Measurements from ENCODE around the gene CARD8. TPM values are rescaled to one million over a fixed set of nuclear protein-coding genes. Genes with fewer than 3 reads are reported as not detected.
A peak's percentile ranks its signal among the peaks of the same experiment; 100 is the strongest.

CARD8 gene
- total and polyA plus RNA-seq, 2 experiments from 2014 or later, result 16.6 to 17.1 TPM

DNA sequence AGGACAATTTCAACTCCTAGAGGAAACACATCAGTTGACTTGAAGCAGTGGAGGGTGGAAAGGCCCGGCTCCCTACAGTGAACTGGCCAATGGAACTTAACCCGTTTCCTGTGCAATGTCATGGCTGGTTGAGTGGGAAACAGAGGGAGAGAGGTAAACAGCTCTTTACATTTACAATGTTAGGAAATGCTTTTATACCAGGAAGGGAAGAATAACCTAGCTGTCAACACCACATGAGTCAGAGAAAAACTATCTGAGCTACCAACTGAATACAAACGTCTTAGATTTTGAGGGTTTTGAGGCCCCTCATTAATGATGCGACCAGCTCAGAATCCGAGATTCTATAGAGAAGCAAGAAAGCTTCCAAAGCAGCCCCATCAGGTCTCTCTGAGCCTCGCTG is 36.7 kb downstream of the CARD8 start (continued):
- TF ChIP-seq, protein P1, sequence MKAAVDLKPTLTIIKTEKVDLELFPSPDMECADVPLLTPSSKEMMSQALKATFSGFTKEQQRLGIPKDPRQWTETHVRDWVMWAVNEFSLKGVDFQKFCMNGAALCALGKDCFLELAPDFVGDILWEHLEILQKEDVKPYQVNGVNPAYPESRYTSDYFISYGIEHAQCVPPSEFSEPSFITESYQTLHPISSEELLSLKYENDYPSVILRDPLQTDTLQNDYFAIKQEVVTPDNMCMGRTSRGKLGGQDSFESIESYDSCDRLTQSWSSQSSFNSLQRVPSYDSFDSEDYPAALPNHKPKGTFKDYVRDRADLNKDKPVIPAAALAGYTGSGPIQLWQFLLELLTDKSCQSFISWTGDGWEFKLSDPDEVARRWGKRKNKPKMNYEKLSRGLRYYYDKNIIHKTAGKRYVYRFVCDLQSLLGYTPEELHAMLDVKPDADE (IDR thresholded peaks at IDR 0.05), result no peak
- TF ChIP-seq JUNB (IDR thresholded peaks at IDR 0.05; ENCODE audit: unreplicated experiment) (no peak), ZNF114 (CRISPR knock-in tag; IDR thresholded peaks at IDR 0.05) (no peak)

DNA sequence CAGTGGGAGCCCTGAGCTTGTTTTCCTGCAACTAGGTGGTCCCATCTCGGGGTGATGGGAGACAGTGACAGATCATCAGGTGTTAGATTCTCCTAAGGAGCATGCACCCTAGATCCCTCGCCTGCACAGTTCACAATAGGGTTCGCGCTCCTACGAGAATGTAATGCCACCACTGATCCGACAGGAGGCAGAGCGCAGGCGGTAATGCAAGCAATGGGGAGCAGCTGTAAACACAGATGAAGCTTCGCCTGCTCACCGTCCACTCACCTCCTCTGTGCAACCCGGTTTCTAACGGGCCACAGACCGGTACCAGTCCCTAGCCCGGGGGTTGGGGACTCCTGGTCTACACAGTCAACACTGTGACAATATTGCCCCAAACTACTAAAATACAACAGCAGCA is 38.8 kb downstream of the CARD8 start:
- H3K4me2 ChIP-seq, result no peak overlapping the region
- no peak overlapping the region for H3K27ac ChIP-seq (ENCODE audit: low read depth)
- no peaks in the 10 kb centered on the region for H3F3A ChIP-seq (replicated peaks; ENCODE audit: low read depth)
- H3K27me3 ChIP-seq (ENCODE audit: insufficient read depth), result no peaks in the 10 kb centered on the region
- no peaks in the 10 kb centered on the region for H3K79me2 ChIP-seq (replicated peaks; ENCODE audit: insufficient read depth)
- H3K36me3 ChIP-seq (ENCODE audit: insufficient read depth), result no peaks in the 10 kb centered on the region
- H3K27me3 Mint-ChIP-seq (ENCODE audit: insufficient read depth, low read depth, poor library complexity), result no peaks in the 10 kb centered on the region
- no peaks in the 10 kb centered on the region for H3K4me1 ChIP-seq (ENCODE audit: insufficient read depth)
- peaks cover 8% of the 10 kb centered on the region; the same call in 2 of the 3 replicates for H3K4me1 Mint-ChIP-seq
- ATAC-seq (peak; percentile 92), DNase-seq (ENCODE audit: low spot score) (peak; percentile 82)
- no peaks in the 10 kb centered on the region; the same call in 1 of the 3 replicates for H3K36me3 Mint-ChIP-seq (ENCODE audit: low read depth)
- no peaks in the 10 kb centered on the region for H4K20me1 ChIP-seq (replicated peaks; ENCODE audit: insufficient read depth)
- H3K27ac Mint-ChIP-seq, result no peak overlapping the region
- no peaks in the 10 kb centered on the region for H3K9me3 Mint-ChIP-seq
- no peak overlapping the region for H3K4me3 Mint-ChIP-seq
- no peak for TF ChIP-seq STAT1 (IDR thresholded peaks at IDR 0.05; ENCODE audit: unreplicated experiment)
- TF ChIP-seq ZNF114 (CRISPR knock-in tag; IDR thresholded peaks at IDR 0.05), result no peak
- TF ChIP-seq, protein P2, sequence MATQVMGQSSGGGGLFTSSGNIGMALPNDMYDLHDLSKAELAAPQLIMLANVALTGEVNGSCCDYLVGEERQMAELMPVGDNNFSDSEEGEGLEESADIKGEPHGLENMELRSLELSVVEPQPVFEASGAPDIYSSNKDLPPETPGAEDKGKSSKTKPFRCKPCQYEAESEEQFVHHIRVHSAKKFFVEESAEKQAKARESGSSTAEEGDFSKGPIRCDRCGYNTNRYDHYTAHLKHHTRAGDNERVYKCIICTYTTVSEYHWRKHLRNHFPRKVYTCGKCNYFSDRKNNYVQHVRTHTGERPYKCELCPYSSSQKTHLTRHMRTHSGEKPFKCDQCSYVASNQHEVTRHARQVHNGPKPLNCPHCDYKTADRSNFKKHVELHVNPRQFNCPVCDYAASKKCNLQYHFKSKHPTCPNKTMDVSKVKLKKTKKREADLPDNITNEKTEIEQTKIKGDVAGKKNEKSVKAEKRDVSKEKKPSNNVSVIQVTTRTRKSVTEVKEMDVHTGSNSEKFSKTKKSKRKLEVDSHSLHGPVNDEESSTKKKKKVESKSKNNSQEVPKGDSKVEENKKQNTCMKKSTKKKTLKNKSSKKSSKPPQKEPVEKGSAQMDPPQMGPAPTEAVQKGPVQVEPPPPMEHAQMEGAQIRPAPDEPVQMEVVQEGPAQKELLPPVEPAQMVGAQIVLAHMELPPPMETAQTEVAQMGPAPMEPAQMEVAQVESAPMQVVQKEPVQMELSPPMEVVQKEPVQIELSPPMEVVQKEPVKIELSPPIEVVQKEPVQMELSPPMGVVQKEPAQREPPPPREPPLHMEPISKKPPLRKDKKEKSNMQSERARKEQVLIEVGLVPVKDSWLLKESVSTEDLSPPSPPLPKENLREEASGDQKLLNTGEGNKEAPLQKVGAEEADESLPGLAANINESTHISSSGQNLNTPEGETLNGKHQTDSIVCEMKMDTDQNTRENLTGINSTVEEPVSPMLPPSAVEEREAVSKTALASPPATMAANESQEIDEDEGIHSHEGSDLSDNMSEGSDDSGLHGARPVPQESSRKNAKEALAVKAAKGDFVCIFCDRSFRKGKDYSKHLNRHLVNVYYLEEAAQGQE (IDR thresholded peaks at IDR 0.05; ENCODE audit: unreplicated experiment), result no peak
- TF ChIP-seq EZH2phosphoT487 (IDR thresholded peaks at IDR 0.05; ENCODE audit: unreplicated experiment), result no peak
- TF ChIP-seq, protein P3, sequence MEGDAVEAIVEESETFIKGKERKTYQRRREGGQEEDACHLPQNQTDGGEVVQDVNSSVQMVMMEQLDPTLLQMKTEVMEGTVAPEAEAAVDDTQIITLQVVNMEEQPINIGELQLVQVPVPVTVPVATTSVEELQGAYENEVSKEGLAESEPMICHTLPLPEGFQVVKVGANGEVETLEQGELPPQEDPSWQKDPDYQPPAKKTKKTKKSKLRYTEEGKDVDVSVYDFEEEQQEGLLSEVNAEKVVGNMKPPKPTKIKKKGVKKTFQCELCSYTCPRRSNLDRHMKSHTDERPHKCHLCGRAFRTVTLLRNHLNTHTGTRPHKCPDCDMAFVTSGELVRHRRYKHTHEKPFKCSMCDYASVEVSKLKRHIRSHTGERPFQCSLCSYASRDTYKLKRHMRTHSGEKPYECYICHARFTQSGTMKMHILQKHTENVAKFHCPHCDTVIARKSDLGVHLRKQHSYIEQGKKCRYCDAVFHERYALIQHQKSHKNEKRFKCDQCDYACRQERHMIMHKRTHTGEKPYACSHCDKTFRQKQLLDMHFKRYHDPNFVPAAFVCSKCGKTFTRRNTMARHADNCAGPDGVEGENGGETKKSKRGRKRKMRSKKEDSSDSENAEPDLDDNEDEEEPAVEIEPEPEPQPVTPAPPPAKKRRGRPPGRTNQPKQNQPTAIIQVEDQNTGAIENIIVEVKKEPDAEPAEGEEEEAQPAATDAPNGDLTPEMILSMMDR (conservative IDR thresholded peaks at IDR 0.05; ENCODE audit: low read depth in 2 of 2), result peak; percentile 63 to 76
- no peak for TF ChIP-seq NANOG (IDR thresholded peaks at IDR 0.05; ENCODE audit: borderline replicate concordance)
- TF ChIP-seq JUNB (IDR thresholded peaks at IDR 0.05; ENCODE audit: unreplicated experiment), result no peak
- no peak overlapping the region for H3K4me3 ChIP-seq
- H3K9me2 ChIP-seq (ENCODE audit: insufficient read depth), result no peaks in the 10 kb centered on the region
- H2AFZ ChIP-seq, result no peak overlapping the region

Measured in GM23338 (cell line).